ENCODE results near the gene RAB6C. TPM values are rescaled to one million over a fixed set of nuclear protein-coding genes. Genes with fewer than 3 reads are reported as not detected.
"Not testable (repeated sequence)": the region's sequence is repeated elsewhere in the genome, so short reads cannot be mapped to it uniquely, and the experiment has no call there.

RAB6C gene
- total and polyA plus RNA-seq, 2 experiments from 2014 or later: not detected

GRCh38 chr2:129945557-129945956, 33.9 kb upstream of the RAB6C start:
- H3K79me2 ChIP-seq (replicated peaks; ENCODE audit: insufficient read depth): no peaks in the 10 kb centered on the region
- H3K27ac ChIP-seq (ENCODE audit: low read depth): no peak overlapping the region
- Mint-ChIP-seq H3K4me3 (no peak overlapping the region), H3K27me3 (ENCODE audit: insufficient read depth, low read depth, poor library complexity) (no peaks in the 10 kb centered on the region), H3K9me3 (no peaks in the 10 kb centered on the region), H3K4me1 (no peaks in the 10 kb centered on the region), H3K27ac (no peak overlapping the region), H3K36me3 (ENCODE audit: low read depth) (no peaks in the 10 kb centered on the region)
- H3K36me3 ChIP-seq (ENCODE audit: insufficient read depth): no peaks in the 10 kb centered on the region
- no peak overlapping the region for H3K4me3 ChIP-seq
- DNase-seq (ENCODE audit: low spot score) (no peak), ATAC-seq (no peak)
- no peak overlapping the region for H2AFZ ChIP-seq
- no peaks in the 10 kb centered on the region for H3K27me3 ChIP-seq (ENCODE audit: insufficient read depth)
- no peak for TF ChIP-seq ZNF114 (CRISPR knock-in tag; IDR thresholded peaks at IDR 0.05)
- no peak for TF ChIP-seq CTCF (conservative IDR thresholded peaks at IDR 0.05; ENCODE audit: low read depth in 2 of 2)
- no peaks in the 10 kb centered on the region for H3K9me2 ChIP-seq (ENCODE audit: insufficient read depth)
- H3K4me1 ChIP-seq (ENCODE audit: insufficient read depth): no peaks in the 10 kb centered on the region
- H3K4me2 ChIP-seq: no peak overlapping the region
- H4K20me1 ChIP-seq (replicated peaks; ENCODE audit: insufficient read depth): no peaks in the 10 kb centered on the region
- H3F3A ChIP-seq (replicated peaks; ENCODE audit: low read depth): no peaks in the 10 kb centered on the region

GRCh38 chr2:129947712-129948111, 31.8 kb upstream of the RAB6C start:
- not testable (repeated sequence) for H3K4me3 ChIP-seq; H3K36me3 ChIP-seq (ENCODE audit: insufficient read depth); H3K9me2 ChIP-seq (ENCODE audit: insufficient read depth); H3F3A ChIP-seq (replicated peaks; ENCODE audit: low read depth); H4K20me1 ChIP-seq (replicated peaks; ENCODE audit: insufficient read depth); ATAC-seq; H3K9me3 Mint-ChIP-seq; H3K27me3 Mint-ChIP-seq (ENCODE audit: insufficient read depth, low read depth, poor library complexity); H3K27me3 ChIP-seq (ENCODE audit: insufficient read depth); H3K4me3 Mint-ChIP-seq; H2AFZ ChIP-seq; H3K27ac ChIP-seq (ENCODE audit: low read depth); H3K79me2 ChIP-seq (replicated peaks; ENCODE audit: insufficient read depth); H3K4me1 Mint-ChIP-seq; H3K36me3 Mint-ChIP-seq (ENCODE audit: low read depth); H3K27ac Mint-ChIP-seq; H3K4me2 ChIP-seq; H3K4me1 ChIP-seq (ENCODE audit: insufficient read depth); DNase-seq (ENCODE audit: low spot score)

- not testable (repeated sequence) for H3K4me3 Mint-ChIP-seq; H3K4me1 Mint-ChIP-seq; H3K27me3 ChIP-seq (ENCODE audit: insufficient read depth); H3K4me1 ChIP-seq (ENCODE audit: insufficient read depth); DNase-seq (ENCODE audit: low spot score); H3K36me3 ChIP-seq (ENCODE audit: insufficient read depth); H3K9me2 ChIP-seq (ENCODE audit: insufficient read depth); H4K20me1 ChIP-seq (replicated peaks; ENCODE audit: insufficient read depth); H3K36me3 Mint-ChIP-seq (ENCODE audit: low read depth); H2AFZ ChIP-seq; H3K9me3 Mint-ChIP-seq; H3K27ac ChIP-seq (ENCODE audit: low read depth); H3K4me2 ChIP-seq; H3K4me3 ChIP-seq; H3K79me2 ChIP-seq (replicated peaks; ENCODE audit: insufficient read depth); H3K27ac Mint-ChIP-seq; ATAC-seq; H3K27me3 Mint-ChIP-seq (ENCODE audit: insufficient read depth, low read depth, poor library complexity); H3F3A ChIP-seq (replicated peaks; ENCODE audit: low read depth)
Observed at GRCh38 chr2:129956171-129956570, 23.3 kb upstream of the RAB6C start.

- H3K4me1 ChIP-seq (ENCODE audit: insufficient read depth): no peaks in the 10 kb centered on the region
- ATAC-seq (no peak), DNase-seq (ENCODE audit: low spot score) (no peak)
- Mint-ChIP-seq H3K27me3 (ENCODE audit: insufficient read depth, low read depth, poor library complexity) (no peaks in the 10 kb centered on the region), H3K4me3 (no peak overlapping the region), H3K27ac (no peak overlapping the region), H3K9me3 (no peaks in the 10 kb centered on the region; the same call in 2 of the 3 replicates), H3K36me3 (ENCODE audit: low read depth) (no peaks in the 10 kb centered on the region), H3K4me1 (peaks cover 3% of the 10 kb centered on the region; the same call in 1 of the 3 replicates)
- H3K4me2 ChIP-seq: no peak overlapping the region
- no peaks in the 10 kb centered on the region for H3F3A ChIP-seq (replicated peaks; ENCODE audit: low read depth)
- no peaks in the 10 kb centered on the region for H3K79me2 ChIP-seq (replicated peaks; ENCODE audit: insufficient read depth)
- no peaks in the 10 kb centered on the region for H3K27me3 ChIP-seq (ENCODE audit: insufficient read depth)
- no peak overlapping the region for H3K4me3 ChIP-seq
- no peaks in the 10 kb centered on the region for H3K9me2 ChIP-seq (ENCODE audit: insufficient read depth)
- no peaks in the 10 kb centered on the region for H3K36me3 ChIP-seq (ENCODE audit: insufficient read depth)
- H2AFZ ChIP-seq: no peak overlapping the region
- H4K20me1 ChIP-seq (replicated peaks; ENCODE audit: insufficient read depth): no peaks in the 10 kb centered on the region
- H3K27ac ChIP-seq (ENCODE audit: low read depth): no peak overlapping the region
- TF ChIP-seq CTCF (conservative IDR thresholded peaks at IDR 0.05; ENCODE audit: low read depth in 2 of 2) (no peak), ETS1 (IDR thresholded peaks at IDR 0.05) (no peak), CREB1 (CRISPR knock-in tag; IDR thresholded peaks at IDR 0.05; ENCODE audit: low read depth) (no peak)
Observed at GRCh38 chr2:129957891-129958290, 21.6 kb upstream of the RAB6C start.
